GM21619 (cell line): ENCODE results near the gene IYD.

Experiments
- ATAC-seq: cut with Tn5 transposase; IDR thresholded peaks from one replicate; pipeline ENCODE4 v1.9.1; 2021; ENCODE audit not compliant: unreplicated experiment

The IYD gene

GRCh38 chr6:150394053-150394898, 25.5 kb downstream of the IYD start:
- no peak for ATAC-seq

- no peak for ATAC-seq
Observed at GRCh38 chr6:150394899-150395295, 26.1 kb downstream of the IYD start.

GRCh38 chr6:150395388-150396009, 26.7 kb downstream of the IYD start:
- ATAC-seq, result no peak

GRCh38 chr6:150403458-150404246, 34.8 kb downstream of the IYD start:
- no peak for ATAC-seq

- no peak for ATAC-seq
Observed at GRCh38 chr6:150406948-150407347, 38.1 kb downstream of the IYD start.

GRCh38 chr6:150408842-150409241, 40.0 kb downstream of the IYD start:
- no peak for ATAC-seq

- ATAC-seq, result no peak
Observed at GRCh38 chr6:150409576-150410066, 40.8 kb downstream of the IYD start.

- ATAC-seq, result no peak
Observed at GRCh38 chr6:150410399-150410798, 41.6 kb downstream of the IYD start.

- ATAC-seq, result no peak
Observed at GRCh38 chr6:150410906-150411305, 42.1 kb downstream of the IYD start.

GRCh38 chr6:150412221-150412620, 43.4 kb downstream of the IYD start:
- no peak for ATAC-seq

GRCh38 chr6:150413198-150413597, 44.4 kb downstream of the IYD start:
- no peak for ATAC-seq

- ATAC-seq, result no peak
Observed at GRCh38 chr6:150413781-150414281, 45.0 kb downstream of the IYD start.

GRCh38 chr6:150416128-150416527, 47.3 kb downstream of the IYD start:
- no peak for ATAC-seq

GRCh38 chr6:150417250-150417649, 48.4 kb downstream of the IYD start:
- ATAC-seq, result no peak

- peak; percentile 80 for ATAC-seq
Observed at GRCh38 chr6:150417899-150418826, 49.4 kb downstream of the IYD start.

- ATAC-seq, result no peak
Observed at GRCh38 chr6:150418827-150419594, 50.2 kb downstream of the IYD start.

GRCh38 chr6:150420428-150420827, 51.6 kb downstream of the IYD start:
- no peak for ATAC-seq

GRCh38 chr6:150420926-150421325, 52.1 kb downstream of the IYD start:
- ATAC-seq, result no peak

GRCh38 chr6:150425508-150425907, 56.7 kb downstream of the IYD start:
- no peak for ATAC-seq

- ATAC-seq, result no peak
Observed at GRCh38 chr6:150426198-150426597, 57.4 kb downstream of the IYD start.
